GM21723 (cell line): Measurements from ENCODE around the gene PLK1.

Experiments used
- ATAC-seq: cut with Tn5 transposase; IDR thresholded peaks from one replicate; pipeline ENCODE4 v1.9.1; 2021; ENCODE audit warnings: mild to moderate bottlenecking, moderate library complexity; ENCODE audit not compliant: unreplicated experiment

The PLK1 gene

GRCh38 chr16:23679274-23679985 is 741 bp downstream of the PLK1 start:
- no peak for ATAC-seq

DNA sequence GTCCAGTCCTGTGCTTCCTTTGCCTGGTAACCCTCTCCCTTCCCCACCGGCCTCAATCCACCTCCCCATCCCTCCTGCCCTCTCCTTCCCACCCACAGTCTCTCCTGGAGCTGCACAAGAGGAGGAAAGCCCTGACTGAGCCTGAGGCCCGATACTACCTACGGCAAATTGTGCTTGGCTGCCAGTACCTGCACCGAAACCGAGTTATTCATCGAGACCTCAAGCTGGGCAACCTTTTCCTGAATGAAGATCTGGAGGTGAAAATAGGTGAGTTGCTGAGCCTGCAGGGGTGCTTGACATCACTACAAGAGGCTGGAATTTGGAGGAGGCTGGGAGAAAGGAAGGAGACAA is 1.3 kb downstream of the PLK1 start:
- no peak for ATAC-seq

DNA sequence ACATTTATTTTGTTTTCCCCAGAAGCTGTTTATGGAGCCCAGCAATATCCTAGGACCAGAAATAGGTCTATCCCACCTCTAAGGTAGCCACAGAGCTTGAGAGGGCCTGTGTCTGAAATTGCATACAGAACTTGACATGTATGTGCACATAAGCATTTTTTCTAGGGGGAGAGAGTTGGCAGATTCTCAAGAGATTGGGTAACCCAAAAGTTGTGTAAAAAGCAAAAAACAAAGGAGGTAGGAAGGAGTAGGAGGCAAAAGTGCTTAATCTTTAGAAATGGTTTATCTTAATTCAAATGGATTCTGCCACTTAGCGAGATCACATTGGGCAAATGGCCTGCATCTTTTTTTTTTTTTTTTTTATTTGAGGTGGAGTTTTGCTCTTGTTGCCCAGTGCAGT is 3.5 kb downstream of the PLK1 start:
- ATAC-seq, result no peak

DNA sequence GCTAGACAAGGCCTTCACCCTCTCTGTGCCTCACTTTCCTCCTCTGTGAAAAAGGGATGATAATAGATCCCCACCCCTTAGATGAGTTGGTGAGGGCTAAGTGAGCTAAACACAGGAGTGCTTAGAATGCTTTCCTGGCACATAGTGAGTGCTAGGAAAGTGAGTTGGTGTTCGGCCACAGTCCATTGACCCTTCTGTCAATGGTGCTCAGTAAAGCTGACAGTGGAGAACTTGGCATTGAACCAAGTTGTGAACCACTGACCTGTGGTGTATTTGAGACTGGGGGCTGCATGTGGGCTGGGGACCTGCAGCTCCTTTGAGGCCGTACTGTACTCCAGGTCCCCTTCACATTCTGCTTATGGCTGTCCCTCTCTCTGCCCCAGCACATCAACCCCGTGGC is 4.8 kb downstream of the PLK1 start:
- ATAC-seq, result no peak

- ATAC-seq, result no peak
Observed at GRCh38 chr16:23687034-23687808, 8.5 kb downstream of the PLK1 start.

DNA sequence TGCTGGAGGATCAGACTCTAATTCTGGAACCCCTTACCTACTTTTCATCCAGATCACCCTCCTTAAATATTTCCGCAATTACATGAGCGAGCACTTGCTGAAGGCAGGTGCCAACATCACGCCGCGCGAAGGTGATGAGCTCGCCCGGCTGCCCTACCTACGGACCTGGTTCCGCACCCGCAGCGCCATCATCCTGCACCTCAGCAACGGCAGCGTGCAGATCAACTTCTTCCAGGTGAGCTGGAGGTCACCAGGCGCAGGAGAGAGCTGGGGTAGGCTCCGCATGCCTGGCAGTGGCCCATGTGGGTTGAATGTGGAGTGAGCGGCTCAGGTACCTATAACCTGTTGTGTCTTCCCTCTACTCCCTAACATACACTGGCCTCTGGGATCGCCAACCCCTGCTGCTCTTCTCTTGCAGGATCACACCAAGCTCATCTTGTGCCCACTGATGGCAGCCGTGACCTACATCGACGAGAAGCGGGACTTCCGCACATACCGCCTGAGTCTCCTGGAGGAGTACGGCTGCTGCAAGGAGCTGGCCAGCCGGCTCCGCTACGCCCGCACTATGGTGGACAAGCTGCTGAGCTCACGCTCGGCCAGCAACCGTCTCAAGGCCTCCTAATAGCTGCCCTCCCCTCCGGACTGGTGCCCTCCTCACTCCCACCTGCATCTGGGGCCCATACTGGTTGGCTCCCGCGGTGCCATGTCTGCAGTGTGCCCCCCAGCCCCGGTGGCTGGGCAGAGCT is 10.9 kb downstream of the PLK1 start:
- no peak for ATAC-seq

GRCh38 chr16:23690771-23691482 is 12.2 kb downstream of the PLK1 start:
- ATAC-seq, result no peak

- no peak for ATAC-seq
Observed at GRCh38 chr16:23691483-23692189, 12.9 kb downstream of the PLK1 start.

DNA sequence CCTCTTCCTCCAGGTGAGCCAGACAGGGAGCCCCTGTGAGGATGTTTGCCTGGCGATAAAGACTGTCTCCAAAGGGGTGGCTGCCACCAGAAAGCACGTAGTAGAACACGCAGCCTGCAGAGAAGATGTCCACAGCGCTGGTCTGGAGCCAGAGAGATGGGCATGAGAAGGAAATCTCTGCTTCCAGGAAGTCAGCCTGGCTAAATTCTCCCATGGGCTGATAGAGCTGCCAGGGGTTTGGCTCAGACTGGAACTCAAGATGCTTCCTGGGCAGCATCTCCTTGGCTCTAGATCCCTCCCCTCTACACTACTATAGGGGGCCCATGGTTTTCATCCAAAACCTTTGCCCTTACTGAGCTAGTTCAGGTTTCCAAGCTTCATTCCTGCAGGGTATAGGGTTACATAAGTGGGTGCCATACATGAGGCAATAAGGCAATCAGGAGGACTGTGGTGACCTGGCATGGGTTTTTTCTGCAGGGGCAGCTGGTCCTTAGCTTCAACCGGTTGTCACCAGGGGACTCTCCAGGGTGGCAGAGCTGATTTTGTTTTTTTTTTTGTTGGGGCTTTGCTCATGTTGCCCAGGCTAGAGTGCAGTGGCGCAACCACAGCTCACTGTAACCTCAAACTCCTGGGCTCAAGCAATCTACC is 13.6 kb downstream of the PLK1 start:
- no peak for ATAC-seq

GRCh38 chr16:23694265-23694643 is 15.6 kb downstream of the PLK1 start:
- no peak for ATAC-seq

GRCh38 chr16:23694644-23695373 is 16.1 kb downstream of the PLK1 start:
- ATAC-seq, result no peak

GRCh38 chr16:23695756-23696155 is 17.1 kb downstream of the PLK1 start:
- ATAC-seq, result no peak

DNA sequence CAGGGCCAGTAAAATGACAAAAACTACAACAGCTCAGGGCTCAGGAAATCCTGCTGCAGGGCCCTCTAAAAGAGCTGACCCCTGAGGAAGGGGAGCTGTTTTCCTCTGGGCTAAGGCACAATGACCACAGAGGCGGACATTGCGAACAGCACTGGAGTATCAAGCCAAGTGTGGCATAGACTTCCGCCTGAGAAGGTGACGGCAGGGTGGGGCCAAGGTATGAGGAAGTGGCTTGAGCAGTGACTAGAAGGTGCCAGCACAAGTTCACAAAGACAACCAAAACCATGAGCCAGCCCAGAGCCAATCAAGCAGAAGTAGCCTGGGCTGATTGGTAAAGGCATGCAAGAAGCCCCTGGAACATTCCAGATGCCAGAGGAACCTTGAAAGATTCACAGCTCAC is 20.4 kb downstream of the PLK1 start:
- ATAC-seq, result no peak

DNA sequence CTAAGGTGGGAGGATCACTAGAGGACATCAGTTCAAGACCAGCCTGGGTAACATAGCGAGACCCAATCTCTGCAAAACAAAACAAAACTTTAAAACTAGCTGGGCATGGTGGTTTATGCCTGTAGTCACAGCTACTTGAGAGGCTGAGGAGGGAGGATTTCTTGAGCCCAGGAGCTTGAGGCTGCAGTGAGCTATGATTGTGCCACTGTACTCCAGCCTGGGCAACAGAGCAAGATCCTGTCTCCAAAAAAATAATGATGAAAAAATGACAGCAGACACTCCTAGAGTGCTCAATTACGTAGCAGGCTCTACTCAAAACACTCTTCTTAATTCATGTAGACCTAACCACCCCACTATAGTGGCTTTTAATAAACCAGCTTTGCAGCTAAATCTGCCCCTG is 21.4 kb downstream of the PLK1 start:
- ATAC-seq, result no peak

DNA sequence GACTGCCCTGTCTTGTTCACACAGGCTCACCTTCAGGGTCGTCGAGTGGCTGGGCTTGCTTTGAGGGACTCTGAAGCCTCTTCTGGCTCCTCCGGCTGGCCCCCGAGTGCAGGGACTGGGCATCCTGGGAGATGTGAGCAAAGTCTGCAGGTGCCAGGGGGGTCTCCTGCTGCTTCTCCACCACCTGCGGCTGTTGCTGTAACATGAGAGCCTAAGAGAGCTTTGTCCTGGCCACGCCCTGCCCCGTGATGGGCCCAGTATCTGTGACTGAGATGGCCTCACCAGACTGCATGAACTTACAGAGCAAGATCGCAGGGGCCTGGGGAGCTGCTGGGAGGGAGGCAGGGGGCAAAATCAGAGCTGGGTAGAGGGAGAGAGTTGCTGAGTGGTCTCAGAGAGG is 21.8 kb downstream of the PLK1 start:
- no peak for ATAC-seq

DNA sequence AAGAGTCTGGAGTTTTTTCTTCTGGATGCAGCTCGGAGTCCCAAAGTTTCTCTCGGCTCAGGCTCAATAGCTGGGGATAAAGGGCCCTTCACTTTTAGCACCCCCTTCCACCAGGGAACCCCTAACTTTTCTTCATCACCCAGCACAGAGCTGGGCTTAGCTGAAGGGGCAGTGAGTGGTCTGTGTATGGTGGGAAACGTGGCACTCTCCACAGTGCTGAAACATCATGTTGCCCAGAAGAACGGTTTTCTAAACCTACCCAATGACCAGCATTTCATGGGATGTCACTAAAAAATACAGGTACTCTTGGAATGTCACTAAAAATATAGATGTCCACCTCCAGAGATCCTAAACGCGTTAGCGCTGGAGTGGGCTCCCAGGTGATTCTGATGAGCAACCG is 22.4 kb downstream of the PLK1 start:
- ATAC-seq, result no peak

DNA sequence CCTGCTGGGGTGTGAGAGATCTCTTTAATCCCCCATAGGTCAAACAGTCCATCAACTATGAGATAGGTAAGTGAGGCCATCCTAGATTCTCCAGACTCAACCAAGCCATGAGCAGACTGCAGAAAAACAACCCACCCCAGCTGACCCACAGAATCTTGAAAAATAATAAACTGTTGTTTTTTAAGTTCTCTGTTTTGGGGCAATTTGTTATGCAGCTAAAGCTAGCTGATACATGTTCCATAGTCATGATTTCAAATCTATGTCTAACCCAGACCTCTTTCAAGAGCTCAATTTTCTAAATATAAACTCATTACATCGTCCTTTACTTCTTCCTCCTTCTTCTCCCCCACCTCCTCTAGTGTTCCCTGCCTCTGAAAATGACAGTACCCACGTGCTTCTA is 24.3 kb downstream of the PLK1 start:
- ATAC-seq, result no peak

- ATAC-seq, result no peak
Observed at GRCh38 chr16:23704772-23705516, 26.3 kb downstream of the PLK1 start.

DNA sequence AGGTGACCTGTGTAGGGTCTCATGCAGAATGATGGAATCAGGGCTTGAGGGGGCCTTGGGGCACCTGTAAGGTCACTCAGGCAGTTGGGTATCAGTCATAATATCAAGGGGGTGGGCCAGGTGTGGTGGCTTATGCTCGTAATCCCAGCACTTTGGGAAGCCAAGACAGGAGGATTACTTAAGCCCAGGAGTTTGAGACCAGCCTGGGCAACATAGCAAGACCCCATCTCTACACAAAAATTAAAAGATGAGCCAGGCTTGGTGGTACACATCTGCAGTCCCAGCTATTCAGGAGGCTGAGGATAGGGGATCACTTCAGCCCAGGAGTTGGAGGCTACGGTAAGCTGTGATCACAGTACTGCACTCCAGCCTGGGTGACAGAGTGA is 26.8 kb downstream of the PLK1 start:
- ATAC-seq, result no peak
